ENCODE results near the gene RPS6KC1.

DNA sequence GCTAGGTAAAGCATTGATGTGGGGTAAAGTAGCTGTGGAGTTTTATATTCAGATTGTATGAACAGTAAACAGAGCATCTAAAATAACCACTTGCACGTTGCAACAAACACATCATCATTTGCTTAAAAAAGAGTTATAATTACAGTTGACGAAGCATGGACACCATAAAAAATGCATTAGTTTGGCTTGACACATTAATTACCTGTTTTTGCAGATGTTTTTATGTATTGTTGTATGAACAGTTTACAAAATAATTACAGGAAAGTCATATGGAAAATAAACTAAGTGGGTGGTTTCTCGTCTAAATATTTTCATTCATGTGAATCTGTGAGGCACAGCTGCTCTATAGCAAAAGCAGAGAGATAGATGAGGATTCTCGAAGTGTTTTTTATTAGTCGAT, 108.3 kb downstream of the RPS6KC1 start:
- TF ChIP-seq POLR2A (IDR thresholded peaks at IDR 0.05): no peak
- TF ChIP-seq, protein P1, sequence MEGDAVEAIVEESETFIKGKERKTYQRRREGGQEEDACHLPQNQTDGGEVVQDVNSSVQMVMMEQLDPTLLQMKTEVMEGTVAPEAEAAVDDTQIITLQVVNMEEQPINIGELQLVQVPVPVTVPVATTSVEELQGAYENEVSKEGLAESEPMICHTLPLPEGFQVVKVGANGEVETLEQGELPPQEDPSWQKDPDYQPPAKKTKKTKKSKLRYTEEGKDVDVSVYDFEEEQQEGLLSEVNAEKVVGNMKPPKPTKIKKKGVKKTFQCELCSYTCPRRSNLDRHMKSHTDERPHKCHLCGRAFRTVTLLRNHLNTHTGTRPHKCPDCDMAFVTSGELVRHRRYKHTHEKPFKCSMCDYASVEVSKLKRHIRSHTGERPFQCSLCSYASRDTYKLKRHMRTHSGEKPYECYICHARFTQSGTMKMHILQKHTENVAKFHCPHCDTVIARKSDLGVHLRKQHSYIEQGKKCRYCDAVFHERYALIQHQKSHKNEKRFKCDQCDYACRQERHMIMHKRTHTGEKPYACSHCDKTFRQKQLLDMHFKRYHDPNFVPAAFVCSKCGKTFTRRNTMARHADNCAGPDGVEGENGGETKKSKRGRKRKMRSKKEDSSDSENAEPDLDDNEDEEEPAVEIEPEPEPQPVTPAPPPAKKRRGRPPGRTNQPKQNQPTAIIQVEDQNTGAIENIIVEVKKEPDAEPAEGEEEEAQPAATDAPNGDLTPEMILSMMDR (IDR thresholded peaks at IDR 0.05): no peak
